ENCODE results near the gene NUP133. TPM values are rescaled to one million over a fixed set of nuclear protein-coding genes. Genes with fewer than 3 reads are reported as not detected.

NUP133 gene
- total and polyA plus RNA-seq, 4 donors = 5.7 to 22.7 (median 10.4) TPM

DNA sequence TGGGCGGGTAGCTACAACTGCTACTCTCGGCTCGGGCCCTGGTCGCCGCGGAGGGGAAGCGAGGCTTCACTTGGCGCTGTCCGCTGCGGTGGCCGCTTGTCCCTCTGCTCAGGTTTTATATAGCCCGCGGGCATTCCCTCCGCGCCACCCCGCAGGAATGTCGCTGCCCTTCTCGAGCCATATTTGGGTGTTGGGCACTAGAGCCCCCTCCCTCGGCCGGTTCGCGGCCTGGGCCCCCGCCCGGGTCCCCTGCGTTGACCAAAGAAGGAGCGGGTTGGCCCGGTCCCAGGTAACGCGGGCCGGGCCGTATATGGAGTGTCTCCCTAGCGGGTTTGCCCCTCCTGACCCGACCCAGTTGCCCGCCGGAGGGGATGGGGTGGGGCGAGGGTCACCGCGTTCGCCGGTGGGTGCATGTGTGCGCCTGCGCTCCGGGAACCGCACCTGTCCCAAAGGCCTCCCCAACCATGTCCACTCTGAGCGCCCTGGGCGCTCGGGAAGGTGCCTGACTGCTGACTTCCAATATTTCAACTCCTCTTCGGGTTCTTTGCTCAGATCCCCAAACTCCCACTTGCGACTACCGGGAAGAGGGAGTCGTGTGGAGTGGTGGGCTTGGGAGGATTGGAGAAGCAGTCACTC, 74.0 kb downstream of the NUP133 start, which contains the start of gene ACTA1:
Gene ACTA1 (minus strand): TSS at position 90 of the 636 bp plus-strand sequence. CDS start 979 bp downstream, outside the sequence.
- Histone ChIP-seq H3K9ac (ENCODE audit: low read depth in 1 of 2, low read length in 2 of 2) (no peak within 1 kb of the TSS), H3K36me3 (ENCODE audit: control insufficient read depth in 4 of 4, insufficient read depth in 3 of 4, low read depth in 1 of 4, low read length in 3 of 4) (no peaks in the 10 kb centered on the region), H3K27me3 (ENCODE audit: control insufficient read depth in 4 of 4, insufficient read depth in 4 of 4, low read length in 3 of 4) (peaks cover 6 to 24% (median 13%) of the 10 kb centered on the region in 4 donors), H3K27ac (ENCODE audit: low read depth in 1 of 2, low read length in 2 of 2) (no peak within 1 kb of the TSS), H3K4me1 (ENCODE audit: control insufficient read depth in 4 of 4, insufficient read depth in 4 of 4, low read length in 3 of 4) (peaks cover 2 to 21% (median 13%) of the 10 kb centered on the region in 4 donors), H3K4me3 (ENCODE audit: low read depth in 1 of 3, low read length in 3 of 3) (no peak within 1 kb of the TSS), H3K9me3 (ENCODE audit: control insufficient read depth in 4 of 4, low read length in 3 of 4) (no peaks in the 10 kb centered on the region)
- DNase-seq (ENCODE audit: low spot score) = no peak
- WGBS = 3% methylated on average over 51 of the region's 51 CpGs
- TF ChIP-seq SP1 (IDR thresholded peaks at IDR 0.05) (no peak), FOXA1 (IDR thresholded peaks at IDR 0.05) (no peak), YY1 (IDR thresholded peaks at IDR 0.05) (no peak), EGR1 (IDR thresholded peaks at IDR 0.05; ENCODE audit: low read depth in 2 of 2) (no peak), FOXA2 (IDR thresholded peaks at IDR 0.05) (no peak), GABPA (IDR thresholded peaks at IDR 0.05 in 1 of 2, conservative IDR thresholded peaks at IDR 0.05 in 1 of 2) (no peak), HNF4A (conservative IDR thresholded peaks at IDR 0.05) (no peak), HNF4G (IDR thresholded peaks at IDR 0.05) (no peak), NR2F2 (IDR thresholded peaks at IDR 0.05) (no peak), TAF1 (conservative IDR thresholded peaks at IDR 0.05) (no peak), JUND (IDR thresholded peaks at IDR 0.05) (no peak)
- TF ChIP-seq, protein P1, sequence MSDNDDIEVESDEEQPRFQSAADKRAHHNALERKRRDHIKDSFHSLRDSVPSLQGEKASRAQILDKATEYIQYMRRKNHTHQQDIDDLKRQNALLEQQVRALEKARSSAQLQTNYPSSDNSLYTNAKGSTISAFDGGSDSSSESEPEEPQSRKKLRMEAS (IDR thresholded peaks at IDR 0.05) = no peak
- TF ChIP-seq, protein P2, sequence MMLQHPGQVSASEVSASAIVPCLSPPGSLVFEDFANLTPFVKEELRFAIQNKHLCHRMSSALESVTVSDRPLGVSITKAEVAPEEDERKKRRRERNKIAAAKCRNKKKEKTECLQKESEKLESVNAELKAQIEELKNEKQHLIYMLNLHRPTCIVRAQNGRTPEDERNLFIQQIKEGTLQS (IDR thresholded peaks at IDR 0.05) = no peak

DNA sequence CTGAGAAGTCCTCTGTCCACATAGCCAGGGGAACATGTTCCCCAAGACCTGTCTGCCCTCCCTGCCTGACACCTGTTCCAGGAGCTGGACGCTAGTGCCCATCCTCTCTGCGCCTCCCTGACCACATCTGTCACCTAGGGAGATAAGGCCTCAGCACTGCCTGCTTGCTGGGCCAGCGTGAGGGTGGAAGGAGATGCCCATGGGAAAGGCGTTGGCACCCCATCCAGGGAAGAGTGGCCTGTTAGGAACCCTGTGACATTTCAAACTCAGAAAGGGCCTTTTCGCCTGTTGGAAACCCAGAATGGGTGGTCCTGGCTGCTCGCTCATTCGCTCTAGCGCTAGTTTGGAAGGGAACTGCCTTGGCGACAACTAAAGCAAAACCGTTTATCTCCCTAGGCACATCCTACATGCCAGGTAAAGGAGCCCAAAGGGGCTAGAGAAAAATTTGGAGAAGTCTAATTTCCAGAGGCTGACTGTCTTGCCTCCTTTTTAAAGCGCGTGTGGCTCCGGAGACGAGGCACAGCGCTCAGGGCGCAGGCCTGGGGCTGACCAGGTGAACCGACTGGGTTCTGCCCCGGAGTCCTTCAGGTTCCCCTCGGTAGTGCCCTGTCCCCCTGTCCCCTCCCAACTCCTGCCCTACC, 74.7 kb downstream of the NUP133 start:
- 15% methylated on average over 19 of the region's 19 CpGs for WGBS
- H3K4me3 ChIP-seq (ENCODE audit: low read depth in 1 of 3, low read length in 3 of 3) = no peak overlapping the region

More for the DNA sequence above, 74.7 kb downstream of the NUP133 start:
- Histone ChIP-seq H3K27me3 (ENCODE audit: control insufficient read depth in 4 of 4, insufficient read depth in 4 of 4, low read length in 3 of 4) (peaks cover 6 to 24% (median 13%) of the 10 kb centered on the region in 4 donors), H3K27ac (ENCODE audit: low read depth in 1 of 2, low read length in 2 of 2) (no peak overlapping the region), H3K9ac (ENCODE audit: low read depth in 1 of 2, low read length in 2 of 2) (no peak overlapping the region), H3K4me1 (ENCODE audit: control insufficient read depth in 4 of 4, insufficient read depth in 4 of 4, low read length in 3 of 4) (peaks cover 2 to 21% (median 13%) of the 10 kb centered on the region in 4 donors), H3K36me3 (ENCODE audit: control insufficient read depth in 4 of 4, insufficient read depth in 3 of 4, low read depth in 1 of 4, low read length in 3 of 4) (no peaks in the 10 kb centered on the region), H3K9me3 (ENCODE audit: control insufficient read depth in 4 of 4, low read length in 3 of 4) (no peaks in the 10 kb centered on the region)
- no peak for DNase-seq (ENCODE audit: low spot score)
- TF ChIP-seq RAD21 (IDR thresholded peaks at IDR 0.05) = no peak
- TF ChIP-seq SP1 (IDR thresholded peaks at IDR 0.05) = no peak
- TF ChIP-seq GABPA (IDR thresholded peaks at IDR 0.05 in 1 of 2, conservative IDR thresholded peaks at IDR 0.05 in 1 of 2) = no peak
- no peak for TF ChIP-seq HNF4A (conservative IDR thresholded peaks at IDR 0.05)
- TF ChIP-seq, protein P3, sequence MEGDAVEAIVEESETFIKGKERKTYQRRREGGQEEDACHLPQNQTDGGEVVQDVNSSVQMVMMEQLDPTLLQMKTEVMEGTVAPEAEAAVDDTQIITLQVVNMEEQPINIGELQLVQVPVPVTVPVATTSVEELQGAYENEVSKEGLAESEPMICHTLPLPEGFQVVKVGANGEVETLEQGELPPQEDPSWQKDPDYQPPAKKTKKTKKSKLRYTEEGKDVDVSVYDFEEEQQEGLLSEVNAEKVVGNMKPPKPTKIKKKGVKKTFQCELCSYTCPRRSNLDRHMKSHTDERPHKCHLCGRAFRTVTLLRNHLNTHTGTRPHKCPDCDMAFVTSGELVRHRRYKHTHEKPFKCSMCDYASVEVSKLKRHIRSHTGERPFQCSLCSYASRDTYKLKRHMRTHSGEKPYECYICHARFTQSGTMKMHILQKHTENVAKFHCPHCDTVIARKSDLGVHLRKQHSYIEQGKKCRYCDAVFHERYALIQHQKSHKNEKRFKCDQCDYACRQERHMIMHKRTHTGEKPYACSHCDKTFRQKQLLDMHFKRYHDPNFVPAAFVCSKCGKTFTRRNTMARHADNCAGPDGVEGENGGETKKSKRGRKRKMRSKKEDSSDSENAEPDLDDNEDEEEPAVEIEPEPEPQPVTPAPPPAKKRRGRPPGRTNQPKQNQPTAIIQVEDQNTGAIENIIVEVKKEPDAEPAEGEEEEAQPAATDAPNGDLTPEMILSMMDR (IDR thresholded peaks at IDR 0.05; ENCODE audit: low read depth, low read length, missing input control) = no peak

Data from liver (tissue), 9 donors.